Measurements from ENCODE around the gene IRX1. TPM values are rescaled to one million over a fixed set of nuclear protein-coding genes. Genes with fewer than 3 reads are reported as not detected.
A peak's percentile ranks its signal among the peaks of the same experiment; 100 is the strongest.

IRX1 gene
- total and polyA plus RNA-seq, 2 of the 8 experiments (the other 6 are each of a cell fraction or from before 2014, with no cell fraction given), result 2.6 to 3.9 TPM

GRCh38 chr5:3594510-3595005, 1.1 kb upstream of the IRX1 start (continued):
- no peak for TF ChIP-seq CHD7 (IDR thresholded peaks at IDR 0.05; ENCODE audit: insufficient replicate concordance, low read length)
- TF ChIP-seq ASH2L (IDR thresholded peaks at IDR 0.05; ENCODE audit: low read length), result no peak
- no peak for TF ChIP-seq SP4 (IDR thresholded peaks at IDR 0.05; ENCODE audit: low read length)
- no peak for TF ChIP-seq SIN3A (conservative IDR thresholded peaks at IDR 0.05 in 1 of 2, IDR thresholded peaks at IDR 0.05 in 1 of 2; ENCODE audit: low read depth in 1 of 2, low read length in 2 of 2)
- no peak for TF ChIP-seq TCF12 (IDR thresholded peaks at IDR 0.05; ENCODE audit: low read depth, low read length)
- TF ChIP-seq RBBP5 (IDR thresholded peaks at IDR 0.05; ENCODE audit: borderline replicate concordance, low read depth, low read length), result peak; percentile 60; the same call in 1 of the 2 replicates
- TF ChIP-seq SIX5 (IDR thresholded peaks at IDR 0.05; ENCODE audit: low read depth, low read length), result no peak
- TF ChIP-seq KDM4A (IDR thresholded peaks at IDR 0.05; ENCODE audit: low read depth, low read length, severe bottlenecking), result peak; percentile 85
- no peak for TF ChIP-seq RFX5 (IDR thresholded peaks at IDR 0.05; ENCODE audit: borderline replicate concordance, low read depth, low read length)
- TF ChIP-seq SRF (IDR thresholded peaks at IDR 0.05; ENCODE audit: low read depth, low read length), result no peak
- no peak for TF ChIP-seq POLR2A (IDR thresholded peaks at IDR 0.05; ENCODE audit: control extremely low read depth in 1 of 2, low read depth in 2 of 2, low read length in 2 of 2)
- peak; percentile 17; the same call in 1 of the 2 replicates for TF ChIP-seq GABPA (IDR thresholded peaks at IDR 0.05; ENCODE audit: borderline replicate concordance, insufficient read depth, low read length)
